ENCODE data around the gene IQCF2. TPM values are rescaled to one million over a fixed set of nuclear protein-coding genes. Genes with fewer than 3 reads are reported as not detected.

IQCF2 gene
- total RNA-seq, 1 donor from 2014 or later = not detected

Other genes starting within 250 kb of the IQCF2 start
- gene TEX264, start 190.4 kb upstream of the IQCF2 start, total RNA-seq = 35.8 TPM
- gene GRM2, start 154.5 kb upstream of the IQCF2 start, total RNA-seq = 0.40 TPM
- gene IQCF6, start 82.4 kb upstream of the IQCF2 start, total RNA-seq = not detected
- gene IQCF5, start 14.0 kb downstream of the IQCF2 start, total RNA-seq = not detected
- gene IQCF1, start 41.7 kb downstream of the IQCF2 start, total RNA-seq = not detected
- 12.9 TPM for gene RRP9, start 80.3 kb downstream of the IQCF2 start, total RNA-seq
- gene PARP3, start 80.7 kb downstream of the IQCF2 start, total RNA-seq = 18.0 TPM
- gene GPR62, start 93.8 kb downstream of the IQCF2 start, total RNA-seq = 0.13 TPM
- gene PCBP4, start 105.8 kb downstream of the IQCF2 start, total RNA-seq = 145 TPM
- 42.3 TPM for gene ABHD14B, start 112.4 kb downstream of the IQCF2 start, total RNA-seq
- 15.9 TPM for gene ABHD14A, start 113.4 kb downstream of the IQCF2 start, total RNA-seq
- gene ACY1, start 121.9 kb downstream of the IQCF2 start, total RNA-seq = 21.9 TPM
- gene RPL29, start 134.3 kb downstream of the IQCF2 start, total RNA-seq = 753 TPM
- gene DUSP7, start 195.0 kb downstream of the IQCF2 start, total RNA-seq = 22.1 TPM

Measured in sciatic nerve (tissue), 1 donor.